GM18858 (cell line): ENCODE data around the gene CREB3L1.
"Not testable (repeated sequence)": the region's sequence is repeated elsewhere in the genome, so short reads cannot be mapped to it uniquely, and the experiment has no call there.

Source experiments
- ATAC-seq: cut with Tn5 transposase; IDR thresholded peaks from one replicate; pipeline ENCODE4 v1.9.1; 2021; ENCODE audit not compliant: unreplicated experiment

The CREB3L1 gene

DNA sequence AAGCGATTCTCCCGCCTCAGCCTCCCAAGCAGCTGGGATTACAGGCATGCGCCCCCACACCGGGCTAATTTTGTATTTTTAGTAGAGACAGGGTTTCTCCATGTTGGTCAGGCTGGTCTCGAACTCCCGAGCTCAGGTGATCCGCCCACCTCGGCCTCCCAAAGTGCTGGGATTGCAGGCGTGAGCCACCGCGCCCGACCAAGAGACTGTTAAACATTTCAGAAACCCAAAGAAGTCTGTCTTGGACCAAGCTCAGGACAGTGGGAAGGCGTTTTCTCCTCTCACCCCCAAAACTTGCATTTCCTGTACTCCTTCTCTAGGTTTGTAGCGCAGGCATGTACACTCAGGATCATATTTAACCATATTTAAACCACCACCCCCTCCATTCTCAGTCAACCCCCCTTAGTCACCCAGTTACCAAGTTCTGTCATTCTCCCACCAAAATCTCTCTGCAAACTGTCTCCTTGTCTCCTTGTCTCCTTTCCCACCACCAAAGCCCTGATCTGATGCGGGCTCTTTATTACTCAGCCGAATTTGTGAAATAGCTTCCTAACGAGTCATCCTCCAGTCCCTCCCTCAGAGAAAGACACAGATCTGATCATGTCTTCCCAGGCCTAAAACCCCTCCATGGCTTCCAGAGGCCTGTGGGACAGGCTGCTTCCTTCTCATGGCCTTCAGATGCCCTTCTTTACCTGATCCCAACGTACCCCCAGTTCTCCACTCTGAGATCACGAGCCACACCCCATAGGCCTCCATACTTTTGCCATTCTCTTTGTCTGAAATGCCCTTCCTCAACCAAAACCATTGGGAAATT is 29.0 kb upstream of the CREB3L1 start:
- ATAC-seq: no peak

DNA sequence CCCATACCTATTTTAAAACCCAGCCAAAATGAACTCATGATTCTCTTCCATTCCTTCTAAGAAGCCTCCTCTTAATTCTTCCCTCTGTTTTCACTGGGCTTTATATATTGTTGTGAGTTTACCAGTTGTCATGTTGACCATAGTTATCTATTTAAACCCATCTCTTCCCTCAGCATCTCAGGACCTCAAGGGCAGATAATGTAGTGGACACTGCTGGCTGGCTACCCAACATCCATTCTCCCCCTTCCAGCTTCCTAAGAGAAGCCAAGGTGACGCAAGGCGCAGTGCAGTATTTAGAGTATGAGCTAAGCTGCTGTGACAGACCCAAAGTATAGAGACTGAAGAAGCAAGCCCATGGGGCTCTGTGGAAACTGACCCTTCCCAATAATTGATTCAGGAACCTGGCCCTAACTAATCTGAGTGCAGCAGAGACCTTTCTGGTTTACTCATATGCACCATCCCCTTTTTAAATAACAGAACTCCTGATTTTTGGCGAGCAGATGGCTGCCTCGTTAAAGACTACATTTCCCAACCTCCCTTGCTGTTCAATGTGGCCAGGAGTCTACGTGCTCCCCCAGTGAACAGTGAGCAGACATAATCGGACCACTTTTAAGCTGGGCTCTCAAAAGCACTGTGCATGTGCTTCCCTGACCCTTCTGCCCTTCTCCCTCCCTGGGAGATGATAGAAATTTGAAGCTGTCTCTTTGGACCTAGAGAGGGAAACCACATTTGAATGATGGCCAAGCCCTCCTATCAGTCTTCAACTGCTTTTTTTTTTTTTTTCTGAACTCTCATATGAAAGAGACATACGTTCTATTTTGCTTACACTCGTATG is 28.1 kb upstream of the CREB3L1 start:
- no peak for ATAC-seq

DNA sequence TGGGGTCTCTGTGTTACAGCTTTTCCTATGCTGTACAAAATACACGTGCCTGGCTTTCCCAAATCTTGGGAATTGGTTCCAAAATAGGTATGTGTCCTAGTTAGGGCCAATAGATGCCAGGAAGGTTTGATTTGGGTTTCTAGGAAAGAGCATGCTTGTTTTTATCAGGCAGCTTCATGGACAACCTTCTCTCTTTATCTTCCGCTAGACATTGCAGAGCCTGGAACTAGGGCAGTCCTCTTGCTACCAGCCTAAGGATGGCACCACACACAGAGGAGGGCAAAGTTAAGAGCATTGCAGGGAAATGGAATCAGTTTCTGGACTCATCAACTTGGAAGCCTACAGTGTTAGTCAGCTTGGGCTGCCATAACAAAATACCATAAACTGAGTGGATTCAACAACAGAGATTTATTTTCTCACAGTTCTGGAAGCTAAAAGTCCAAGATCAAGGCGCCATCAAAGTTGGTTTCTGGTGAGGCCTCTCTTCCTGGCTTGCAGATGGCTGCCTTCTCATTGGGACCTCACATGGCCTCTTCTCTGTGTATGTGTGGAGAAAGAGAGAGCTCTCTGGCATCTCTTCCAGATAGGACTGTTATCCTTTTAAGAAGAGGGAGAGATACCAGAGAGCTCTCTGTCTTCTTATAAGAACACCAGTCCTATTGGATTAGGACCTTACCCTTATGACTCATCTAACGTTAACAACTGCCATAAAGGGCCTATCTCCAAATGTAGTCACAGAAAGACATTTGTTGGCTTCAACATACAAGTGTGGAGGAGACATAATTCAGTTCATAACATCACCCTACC is 27.3 kb upstream of the CREB3L1 start:
- ATAC-seq: no peak

DNA sequence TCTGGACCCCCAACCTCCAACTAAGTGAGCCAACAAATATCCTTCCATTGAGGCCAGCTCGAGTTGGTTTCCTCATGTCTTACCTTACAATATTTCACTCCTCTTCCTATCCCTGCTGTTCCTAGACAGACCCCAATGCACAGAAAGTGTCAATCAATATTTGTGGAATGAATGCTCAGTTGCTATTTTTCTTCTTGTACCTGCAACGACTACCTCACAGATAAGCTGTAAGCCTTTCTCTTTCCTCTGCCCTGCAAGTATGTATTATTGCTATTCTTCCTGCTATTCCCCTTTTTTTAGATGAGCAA is 26.8 kb upstream of the CREB3L1 start:
- no peak for ATAC-seq

DNA sequence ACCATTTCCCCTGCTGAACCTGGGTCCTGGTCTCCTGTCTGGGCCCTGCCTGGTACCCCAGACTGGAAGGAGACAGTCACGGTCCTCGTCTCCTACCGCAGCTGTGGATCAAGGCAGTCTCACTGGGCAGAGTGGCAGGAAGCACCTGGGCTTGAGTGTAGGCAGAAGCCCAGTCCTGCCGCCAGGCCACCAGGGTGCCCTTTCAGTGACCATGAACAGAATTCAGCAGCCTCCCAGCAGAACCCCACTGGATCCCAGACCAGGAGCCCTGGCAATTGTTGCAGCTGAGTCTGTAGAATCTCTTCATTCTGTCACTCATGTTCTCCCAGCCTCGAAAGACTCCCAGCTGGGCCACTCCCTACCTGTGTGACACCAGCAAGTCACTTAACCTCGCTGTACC is 25.5 kb upstream of the CREB3L1 start:
- ATAC-seq: no peak

DNA sequence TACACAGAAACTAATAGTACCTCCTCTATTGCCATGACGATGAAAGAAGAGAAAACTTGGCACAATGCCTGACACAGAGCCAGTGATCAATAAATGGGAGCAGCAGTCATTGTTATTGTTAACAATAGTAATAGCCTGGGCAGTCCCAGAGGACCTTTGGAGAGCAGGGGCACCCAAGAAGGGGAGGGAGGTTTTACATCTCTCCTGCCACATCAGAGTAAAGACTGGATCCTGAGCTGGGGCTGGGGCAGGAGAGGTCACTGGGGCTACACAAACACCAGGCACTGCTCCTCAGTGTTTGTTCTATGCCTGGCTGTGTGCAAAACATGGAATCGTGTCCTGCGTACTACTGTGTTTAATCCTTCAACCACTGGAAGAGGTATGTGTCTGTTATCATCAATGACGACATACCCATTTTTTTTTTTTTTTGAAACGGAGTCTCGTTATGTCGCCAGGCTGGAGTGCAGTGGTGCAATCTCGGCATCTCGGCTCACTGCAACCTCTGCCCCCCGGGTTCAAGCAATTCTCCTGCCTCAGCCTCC is 25.0 kb upstream of the CREB3L1 start:
- no peak for ATAC-seq

DNA sequence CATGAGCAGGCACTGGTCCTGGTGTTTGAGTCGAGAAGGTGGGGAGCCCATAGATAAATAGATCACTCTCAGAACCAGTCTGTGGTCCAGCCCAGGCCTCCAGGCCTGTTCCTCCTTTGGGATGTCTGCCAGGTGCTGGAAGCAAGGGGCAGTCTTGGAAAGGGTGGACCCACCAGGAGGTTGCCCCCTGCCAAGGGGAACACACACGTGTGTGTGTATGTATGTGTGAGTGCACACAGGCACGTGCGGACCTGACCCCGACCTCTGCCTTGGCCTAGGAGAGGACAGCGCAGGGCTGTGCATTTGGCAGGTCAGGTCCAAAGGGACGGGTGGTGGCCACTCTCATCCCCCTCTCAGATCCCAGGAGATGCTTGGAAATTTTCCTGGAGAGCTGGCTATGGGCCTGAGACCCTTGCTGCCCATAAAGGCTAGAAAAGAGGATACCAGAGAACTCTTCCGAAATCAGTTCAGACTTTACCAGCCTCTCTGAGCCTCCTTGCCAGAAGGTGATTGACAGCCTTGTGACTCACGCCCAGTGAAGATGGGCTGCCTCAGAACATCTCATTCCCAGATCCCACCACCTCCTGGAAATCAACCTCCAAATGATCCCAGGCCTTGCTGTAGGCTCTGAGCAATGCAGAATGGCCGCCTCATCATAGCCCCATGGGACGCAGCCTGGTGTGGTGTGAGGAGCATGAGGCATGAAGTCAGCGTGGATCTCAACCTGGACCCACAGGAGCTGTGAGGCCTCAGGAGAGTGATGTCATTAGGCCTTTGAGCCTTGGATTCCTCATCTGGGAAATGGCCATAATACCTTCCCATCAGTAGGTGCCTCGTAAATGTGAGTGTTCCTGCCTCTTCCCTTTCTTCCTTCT is 24.0 kb upstream of the CREB3L1 start:
- ATAC-seq: no peak

DNA sequence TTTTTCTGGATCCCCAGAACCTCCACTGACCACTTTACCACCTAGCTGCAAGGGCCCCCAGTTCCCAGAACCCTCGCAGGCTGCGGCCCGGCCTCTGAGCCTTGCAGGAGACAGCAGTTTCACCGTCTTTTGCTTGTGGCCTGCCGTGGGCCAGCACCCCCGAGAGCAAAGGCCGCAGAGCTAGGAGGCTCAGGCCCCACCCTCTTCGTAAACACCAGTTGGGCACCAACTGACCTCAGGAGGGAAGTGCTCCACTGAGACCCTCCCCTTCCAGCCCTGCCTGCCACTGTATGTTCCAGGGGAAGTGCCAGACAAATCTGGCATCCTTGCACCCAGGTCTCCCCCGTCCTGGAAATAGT is 23.4 kb upstream of the CREB3L1 start:
- no peak for ATAC-seq

DNA sequence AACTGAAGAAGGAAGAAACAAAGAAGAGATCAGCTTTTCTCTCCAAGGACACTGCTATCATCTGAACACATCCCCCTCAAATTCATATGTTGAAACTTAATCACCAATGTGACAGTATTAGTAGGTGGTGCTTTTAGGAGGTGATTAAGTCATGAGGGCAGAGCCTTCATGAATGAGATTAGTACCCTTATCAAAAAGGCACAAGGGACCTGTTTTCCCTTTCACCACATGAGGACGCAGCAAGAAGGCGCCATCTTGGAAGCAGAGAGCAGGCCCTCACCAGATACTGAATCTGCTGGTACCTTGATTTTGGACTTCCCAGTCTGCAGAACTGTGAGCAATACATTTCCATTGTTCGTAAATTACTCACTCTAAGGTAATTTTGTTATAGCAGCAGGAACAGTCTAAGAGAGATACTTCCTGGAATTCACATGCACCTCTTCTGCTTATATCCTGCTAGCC is 20.9 kb upstream of the CREB3L1 start:
- ATAC-seq: no peak

DNA sequence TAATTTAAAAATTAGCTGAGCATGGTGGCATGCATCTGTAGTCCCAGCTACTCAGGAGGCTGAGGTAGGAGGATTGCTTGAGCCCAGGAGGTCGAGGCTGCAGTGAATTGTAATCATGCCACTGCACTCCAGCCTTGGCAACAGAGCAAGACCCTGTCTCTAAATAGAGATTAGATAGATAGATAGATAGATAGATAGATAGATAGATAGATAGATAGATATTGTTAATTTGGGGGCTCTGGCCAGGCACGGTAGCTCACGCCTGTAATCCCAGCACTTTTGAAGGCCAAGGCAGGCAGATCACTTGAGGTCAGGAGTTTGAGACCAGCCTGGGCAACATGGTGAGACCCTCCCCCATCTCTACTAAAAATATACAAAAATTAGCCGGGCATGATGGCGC is 18.1 kb upstream of the CREB3L1 start:
- ATAC-seq: not testable (repeated sequence)

DNA sequence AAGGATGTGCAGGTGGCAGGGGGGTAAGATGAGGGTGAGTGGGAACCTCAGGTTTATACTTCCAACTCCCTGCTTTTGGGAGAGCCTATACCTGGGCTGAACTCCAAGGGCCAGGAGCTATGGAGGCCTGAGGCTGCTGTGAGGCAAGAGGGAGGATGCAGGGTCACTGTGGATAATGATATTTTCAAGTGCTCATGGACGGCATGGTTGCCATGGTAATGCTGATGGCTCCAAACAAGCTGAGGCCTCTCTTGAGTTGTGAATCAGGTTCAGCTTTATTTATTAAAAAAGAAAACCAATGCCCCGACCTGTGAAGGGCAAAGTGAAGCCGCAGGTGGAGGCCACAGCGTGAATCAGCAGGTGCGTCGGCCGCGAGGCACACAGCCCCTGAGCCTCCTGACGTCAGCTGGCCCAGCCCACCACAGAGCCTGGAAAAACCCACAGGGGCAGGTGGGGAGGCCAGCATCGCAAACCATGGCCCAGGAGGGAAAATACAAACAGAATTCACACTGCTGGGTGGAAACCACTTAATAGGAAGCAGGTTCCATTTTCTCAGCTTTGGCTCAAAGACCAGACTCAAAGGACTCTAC is 17.4 kb upstream of the CREB3L1 start:
- no peak for ATAC-seq

DNA sequence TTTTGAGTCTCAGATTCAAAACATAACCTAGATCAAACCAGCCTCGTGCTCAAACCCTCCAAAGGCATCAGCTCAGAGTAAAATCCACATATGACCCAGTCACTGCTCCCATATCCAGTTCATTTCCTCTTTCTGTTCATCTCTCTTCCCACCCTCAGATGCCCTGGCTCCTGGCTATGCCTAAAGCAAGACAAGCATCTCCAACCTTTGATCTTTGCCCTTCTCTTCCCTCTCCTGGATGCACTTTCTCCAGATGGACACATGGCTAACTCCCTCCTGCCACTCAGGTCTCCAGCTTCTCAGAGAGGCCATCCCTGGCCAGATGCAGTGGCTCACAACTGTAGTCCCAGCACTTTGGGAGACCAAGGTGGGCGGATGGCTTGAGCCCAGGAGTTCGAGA is 14.3 kb upstream of the CREB3L1 start:
- ATAC-seq: no peak

DNA sequence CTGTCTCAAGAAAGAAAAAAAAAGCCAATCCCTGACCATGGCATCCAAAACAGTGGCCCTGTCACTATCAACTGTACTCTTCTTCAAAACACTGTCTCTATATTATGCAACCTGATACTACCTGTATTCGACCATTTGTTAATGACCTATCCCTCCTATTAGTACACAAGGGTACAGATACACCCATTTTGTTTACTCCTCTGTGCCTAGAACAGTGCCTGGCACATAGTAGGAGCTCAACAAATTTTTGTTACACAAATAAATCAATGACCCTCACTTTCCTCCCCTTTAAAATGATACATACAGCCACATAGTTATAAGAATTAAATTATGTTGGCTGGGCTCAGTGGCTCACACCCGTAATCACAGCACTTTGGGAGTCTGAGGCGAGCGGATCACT is 13.4 kb upstream of the CREB3L1 start:
- no peak for ATAC-seq

DNA sequence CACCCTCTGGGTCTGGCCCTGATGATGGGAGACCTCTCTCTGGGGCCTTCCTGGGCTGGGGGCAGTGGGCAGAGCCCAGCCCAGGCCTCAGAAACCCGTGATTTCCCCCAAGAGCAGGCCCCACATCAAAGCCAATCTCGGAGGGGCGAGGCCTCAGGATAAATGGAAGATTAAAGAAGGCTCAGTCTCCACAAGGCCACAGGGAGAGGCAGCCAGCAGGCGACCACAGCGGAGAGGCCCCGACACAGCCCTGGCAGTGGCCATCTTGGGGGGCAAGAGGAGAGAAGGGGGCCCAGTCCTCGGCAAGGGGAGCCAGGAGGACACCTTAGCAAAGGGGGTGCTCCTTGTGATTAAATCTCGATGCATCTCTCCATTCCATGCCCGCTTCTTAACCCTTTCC is 12.5 kb upstream of the CREB3L1 start:
- no peak for ATAC-seq

DNA sequence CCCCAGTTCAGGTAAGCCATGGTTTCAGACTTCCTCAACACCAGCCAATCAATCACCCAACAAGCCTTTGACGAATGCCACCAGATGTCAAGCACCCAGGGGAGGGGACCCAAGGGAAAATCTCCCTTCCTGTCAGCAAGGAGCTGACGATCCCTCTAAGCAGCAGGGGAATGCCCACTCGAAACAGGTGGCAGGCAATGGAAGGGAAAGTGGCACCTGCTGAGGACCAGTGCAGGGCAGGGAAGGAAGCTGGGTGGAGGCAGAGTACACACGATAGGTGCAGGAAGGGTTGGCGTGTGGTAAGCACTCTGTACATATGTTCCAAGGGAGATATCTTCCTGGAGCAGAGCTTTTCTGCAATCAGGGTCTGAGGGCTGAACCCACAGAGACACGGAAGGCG is 11.7 kb upstream of the CREB3L1 start:
- ATAC-seq: no peak

DNA sequence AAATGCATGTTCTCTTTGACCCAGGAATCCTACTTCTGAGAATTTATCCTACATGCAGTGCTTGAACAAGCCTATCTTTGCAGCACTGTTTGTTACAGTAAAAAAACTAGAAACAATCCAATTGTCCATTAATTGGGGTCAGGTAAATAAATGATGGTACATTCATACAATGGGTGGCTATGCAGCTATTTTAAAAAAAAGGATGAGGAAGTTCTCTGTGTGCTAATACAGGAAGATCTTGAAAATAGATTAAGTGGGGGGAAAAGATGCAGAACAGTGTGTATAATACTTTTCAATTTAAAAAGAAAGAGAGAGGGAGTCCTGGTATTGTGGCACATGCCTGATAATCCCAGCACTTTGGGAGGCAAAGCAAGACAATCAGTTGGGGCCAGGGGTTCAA is 9.5 kb upstream of the CREB3L1 start:
- ATAC-seq: no peak

DNA sequence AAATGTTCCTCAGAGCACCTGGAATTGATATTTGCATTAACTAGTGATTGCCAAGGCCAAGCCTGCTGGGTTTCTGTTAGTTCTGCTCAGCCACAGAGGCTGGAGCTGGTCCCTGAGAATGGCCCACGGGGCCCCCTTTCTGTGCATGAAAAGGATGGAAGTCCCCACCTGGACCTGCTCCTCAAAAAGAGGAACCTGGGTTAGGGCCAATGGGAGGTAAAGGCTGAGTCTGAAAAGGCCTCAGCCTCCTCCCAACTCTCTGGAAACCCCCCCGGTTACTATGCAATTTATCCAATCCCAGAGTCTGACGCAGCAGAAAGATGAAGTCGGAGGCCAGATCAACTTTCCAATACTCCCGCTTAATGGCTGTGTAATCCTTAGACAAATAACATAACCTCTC is 6.8 kb upstream of the CREB3L1 start:
- ATAC-seq: no peak

DNA sequence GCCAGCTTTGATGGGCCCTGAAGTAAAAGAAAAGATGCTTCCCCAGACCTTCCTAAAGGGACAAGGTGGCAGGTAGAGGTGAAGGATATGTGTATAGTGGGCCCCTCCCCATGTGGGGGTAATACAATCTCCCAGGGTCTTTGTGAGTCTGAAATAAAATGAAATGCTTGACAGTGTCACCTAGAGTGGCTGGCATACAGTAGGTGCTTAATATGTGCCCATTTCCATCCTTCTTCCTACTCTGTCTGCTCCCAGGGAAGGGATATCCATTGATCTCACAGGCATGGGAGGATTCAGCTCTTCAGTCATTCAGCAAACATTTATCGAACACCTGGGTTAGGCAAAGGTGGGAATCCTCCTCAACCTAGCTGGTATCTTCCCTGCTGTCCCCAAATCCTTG is 6.1 kb upstream of the CREB3L1 start:
- no peak for ATAC-seq

DNA sequence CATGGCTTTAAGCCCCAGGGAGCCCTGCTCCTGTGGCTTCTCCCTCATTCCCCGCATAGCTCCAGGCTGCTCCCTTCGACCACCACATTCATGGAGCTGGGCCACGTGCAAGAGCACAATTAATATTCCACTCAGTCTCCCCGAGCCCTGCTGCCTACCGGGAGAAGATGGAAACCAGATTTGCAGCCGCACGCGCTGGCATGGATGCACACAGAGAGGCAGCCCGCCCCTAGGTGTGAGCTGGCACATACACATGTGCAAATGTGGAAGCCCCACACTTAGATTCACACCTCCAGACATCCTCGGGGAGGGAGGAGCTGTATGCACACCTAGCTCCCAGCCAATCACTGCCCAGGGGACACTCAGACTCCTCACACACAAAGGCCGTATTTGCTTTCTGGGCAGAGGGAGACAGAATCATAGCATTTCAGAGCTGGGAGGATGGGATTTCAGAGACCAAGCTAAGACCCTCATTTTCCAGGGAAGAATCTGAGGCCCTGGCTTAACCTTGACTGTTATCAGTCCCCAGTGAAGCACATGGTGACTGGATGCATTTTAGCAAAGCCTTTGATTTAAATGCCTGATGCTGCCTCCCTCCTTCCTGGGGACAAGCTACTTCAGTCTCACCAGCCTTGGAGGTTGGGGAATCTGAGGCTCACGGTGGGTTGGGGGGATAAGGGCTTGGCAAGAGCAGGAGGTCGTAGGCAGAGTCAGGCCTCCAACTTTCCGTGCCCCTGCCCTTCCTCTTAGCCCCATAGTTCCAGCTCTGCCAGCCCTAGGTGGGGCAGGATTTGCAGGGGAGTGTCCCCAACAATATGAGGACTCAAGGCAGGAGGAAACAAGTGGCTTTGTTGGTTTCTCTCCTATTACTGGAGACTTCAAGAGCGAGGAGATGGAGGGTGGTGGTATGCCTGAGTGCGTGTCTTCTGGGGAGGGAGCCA is 5.3 kb upstream of the CREB3L1 start:
- no peak for ATAC-seq
